Measurements from ENCODE around the gene ABCA7.
A peak's percentile ranks its signal among the peaks of the same experiment; 100 is the strongest.

The ABCA7 gene

GRCh38 chr19:1062387-1063029, 22.6 kb downstream of the ABCA7 start:
- TF ChIP-seq, protein P1, sequence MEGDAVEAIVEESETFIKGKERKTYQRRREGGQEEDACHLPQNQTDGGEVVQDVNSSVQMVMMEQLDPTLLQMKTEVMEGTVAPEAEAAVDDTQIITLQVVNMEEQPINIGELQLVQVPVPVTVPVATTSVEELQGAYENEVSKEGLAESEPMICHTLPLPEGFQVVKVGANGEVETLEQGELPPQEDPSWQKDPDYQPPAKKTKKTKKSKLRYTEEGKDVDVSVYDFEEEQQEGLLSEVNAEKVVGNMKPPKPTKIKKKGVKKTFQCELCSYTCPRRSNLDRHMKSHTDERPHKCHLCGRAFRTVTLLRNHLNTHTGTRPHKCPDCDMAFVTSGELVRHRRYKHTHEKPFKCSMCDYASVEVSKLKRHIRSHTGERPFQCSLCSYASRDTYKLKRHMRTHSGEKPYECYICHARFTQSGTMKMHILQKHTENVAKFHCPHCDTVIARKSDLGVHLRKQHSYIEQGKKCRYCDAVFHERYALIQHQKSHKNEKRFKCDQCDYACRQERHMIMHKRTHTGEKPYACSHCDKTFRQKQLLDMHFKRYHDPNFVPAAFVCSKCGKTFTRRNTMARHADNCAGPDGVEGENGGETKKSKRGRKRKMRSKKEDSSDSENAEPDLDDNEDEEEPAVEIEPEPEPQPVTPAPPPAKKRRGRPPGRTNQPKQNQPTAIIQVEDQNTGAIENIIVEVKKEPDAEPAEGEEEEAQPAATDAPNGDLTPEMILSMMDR (conservative IDR thresholded peaks at IDR 0.05) = no peak
- no peak overlapping the region for H3K27ac ChIP-seq

- no peak overlapping the region for H3K27ac ChIP-seq
- TF ChIP-seq, protein P1 (conservative IDR thresholded peaks at IDR 0.05) = no peak
These were observed 23.4 kb downstream of the ABCA7 start for GRCh38 chr19:1063030-1063908.

GRCh38 chr19:1063909-1064660, 24.2 kb downstream of the ABCA7 start:
- H3K27ac ChIP-seq = no peak overlapping the region
- TF ChIP-seq, protein P1 (conservative IDR thresholded peaks at IDR 0.05) = no peak

DNA sequence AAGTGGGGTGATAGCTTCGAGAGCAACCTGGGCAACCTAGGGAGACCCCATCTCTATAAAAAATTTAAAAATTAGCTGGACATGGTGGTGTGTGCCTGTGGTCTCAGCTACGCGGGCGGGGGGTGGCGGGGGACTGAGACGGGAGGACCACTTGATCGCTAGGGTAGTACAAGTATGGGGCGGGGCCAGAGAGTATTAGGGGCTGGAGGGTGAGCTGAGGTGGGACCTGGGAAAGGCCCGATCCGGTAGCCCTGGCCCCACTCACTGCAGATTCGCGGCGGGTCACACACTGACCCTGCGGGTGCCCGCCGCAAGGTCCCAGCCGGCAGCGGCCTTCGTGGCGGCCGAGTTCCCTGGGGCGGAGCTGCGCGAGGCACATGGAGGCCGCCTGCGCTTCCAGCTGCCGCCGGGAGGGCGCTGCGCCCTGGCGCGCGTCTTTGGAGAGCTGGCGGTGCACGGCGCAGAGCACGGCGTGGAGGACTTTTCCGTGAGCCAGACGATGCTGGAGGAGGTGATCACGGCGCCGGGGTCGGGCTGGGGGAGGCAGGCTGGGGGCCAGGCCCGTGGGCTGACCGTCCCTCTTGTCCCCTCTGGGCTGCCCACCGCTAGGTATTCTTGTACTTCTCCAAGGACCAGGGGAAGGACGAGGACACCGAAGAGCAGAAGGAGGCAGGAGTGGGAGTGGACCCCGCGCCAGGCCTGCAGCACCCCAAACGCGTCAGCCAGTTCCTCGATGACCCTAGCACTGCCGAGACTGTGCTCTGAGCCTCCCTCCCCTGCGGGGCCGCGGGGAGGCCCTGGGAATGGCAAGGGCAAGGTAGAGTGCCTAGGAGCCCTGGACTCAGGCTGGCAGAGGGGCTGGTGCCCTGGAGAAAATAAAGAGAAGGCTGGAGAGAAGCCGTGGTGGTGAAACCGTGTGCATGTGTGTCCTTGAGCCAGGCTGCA, 25.0 kb downstream of the ABCA7 start:
- TF ChIP-seq, protein P1 (conservative IDR thresholded peaks at IDR 0.05) = peak; percentile 85
- H3K27ac ChIP-seq = no peak overlapping the region

DNA sequence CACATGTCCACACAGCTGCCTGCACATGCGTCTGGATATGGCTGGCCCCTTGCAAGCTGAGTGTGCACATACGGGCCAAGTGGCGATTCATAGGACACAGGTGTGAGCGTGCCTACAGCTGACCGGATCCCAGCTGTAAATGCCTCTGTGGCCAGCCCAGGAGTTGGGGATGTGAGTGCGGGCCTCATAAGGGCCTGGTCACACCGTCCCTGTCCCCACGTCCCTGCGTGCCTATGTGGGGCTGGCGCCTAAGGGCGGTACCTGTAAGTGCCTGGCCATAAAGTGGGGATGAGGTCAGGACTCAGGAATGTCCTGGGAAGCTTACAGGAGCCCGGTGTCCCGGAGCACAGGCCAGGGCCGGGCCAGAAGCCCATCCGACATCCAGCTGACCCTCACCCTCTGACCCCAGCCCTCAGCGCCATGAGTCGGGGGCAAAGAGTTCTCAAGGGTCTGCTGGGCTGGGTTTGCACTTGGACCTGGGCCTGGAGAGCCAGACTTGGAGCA, 25.8 kb downstream of the ABCA7 start:
- TF ChIP-seq, protein P1 (conservative IDR thresholded peaks at IDR 0.05) = no peak
- H3K27ac ChIP-seq = no peak overlapping the region

GRCh38 chr19:1066251-1066747, 26.4 kb downstream of the ABCA7 start:
- H3K27ac ChIP-seq = no peak overlapping the region
- TF ChIP-seq, protein P1 (conservative IDR thresholded peaks at IDR 0.05) = no peak
